DMS53 (cell line): ENCODE results near the gene CYP4V2.
"Not testable (repeated sequence)": the region's sequence is repeated elsewhere in the genome, so short reads cannot be mapped to it uniquely, and the experiment has no call there.

ENCODE experiments used
- DNase-seq: peaks from one replicate; lab custom pipeline; 2025; lab: John Stamatoyannopoulos, UW

Gene CYP4V2

DNA sequence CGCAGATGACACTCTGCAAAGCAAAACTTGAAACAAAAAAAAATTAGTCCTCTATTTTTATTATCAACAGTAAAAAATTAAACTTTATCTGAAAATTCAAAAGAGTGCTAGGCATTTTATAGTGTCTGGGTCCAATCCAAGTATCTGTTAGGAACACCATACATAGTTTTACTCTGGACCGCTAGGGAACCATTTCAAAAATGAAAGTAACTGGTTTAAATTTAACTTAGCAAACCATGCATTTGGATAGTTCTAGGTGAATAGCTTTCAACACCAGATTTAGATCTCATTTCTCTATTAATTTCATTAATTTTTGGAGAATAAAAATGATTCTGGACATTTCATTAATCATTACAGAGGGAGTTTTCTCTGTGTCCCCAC, 37.1 kb downstream of the CYP4V2 start:
- DNase-seq = no peak

DNA sequence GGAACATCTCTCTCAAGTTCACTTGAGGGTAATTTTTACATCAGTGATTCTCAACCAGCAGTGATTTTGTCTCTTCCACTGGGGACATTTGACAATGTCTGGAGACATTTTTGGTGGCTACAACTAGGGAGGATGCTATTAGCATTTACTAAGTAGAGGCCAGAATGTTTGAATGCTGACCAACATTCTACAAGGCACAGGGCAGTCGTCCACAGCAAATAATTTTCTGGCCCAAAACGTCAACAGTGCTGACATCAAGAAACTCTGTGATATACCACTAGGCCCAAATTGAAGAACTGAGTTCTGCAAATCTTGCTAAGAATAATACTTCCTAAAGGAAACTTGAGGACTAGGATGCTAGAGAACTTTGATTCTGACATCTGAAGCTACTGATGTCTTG, 43.0 kb downstream of the CYP4V2 start:
- no peak for DNase-seq

- no peak for DNase-seq
These were observed 44.8 kb downstream of the CYP4V2 start for GRCh38 chr4:186236126-186236525.

DNA sequence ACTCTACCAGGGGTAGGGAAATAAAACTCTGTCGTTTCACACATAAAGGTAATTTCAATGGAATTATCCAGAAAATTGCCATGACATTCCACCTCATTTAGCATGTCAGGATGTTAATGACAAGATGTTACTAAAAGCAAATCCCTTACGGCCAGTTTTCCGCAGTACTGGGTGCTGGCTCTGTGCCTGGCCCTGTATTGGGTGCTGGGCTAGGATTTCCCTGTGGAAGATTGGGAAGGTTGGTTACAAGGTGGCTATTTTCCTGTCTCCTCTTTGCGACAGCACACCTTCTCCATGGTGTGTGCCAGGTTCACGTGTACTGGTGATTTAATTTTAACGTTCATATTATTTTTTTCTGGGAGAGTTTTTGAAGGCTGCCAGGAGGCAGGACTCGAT, 49.1 kb downstream of the CYP4V2 start:
- no peak for DNase-seq

DNA sequence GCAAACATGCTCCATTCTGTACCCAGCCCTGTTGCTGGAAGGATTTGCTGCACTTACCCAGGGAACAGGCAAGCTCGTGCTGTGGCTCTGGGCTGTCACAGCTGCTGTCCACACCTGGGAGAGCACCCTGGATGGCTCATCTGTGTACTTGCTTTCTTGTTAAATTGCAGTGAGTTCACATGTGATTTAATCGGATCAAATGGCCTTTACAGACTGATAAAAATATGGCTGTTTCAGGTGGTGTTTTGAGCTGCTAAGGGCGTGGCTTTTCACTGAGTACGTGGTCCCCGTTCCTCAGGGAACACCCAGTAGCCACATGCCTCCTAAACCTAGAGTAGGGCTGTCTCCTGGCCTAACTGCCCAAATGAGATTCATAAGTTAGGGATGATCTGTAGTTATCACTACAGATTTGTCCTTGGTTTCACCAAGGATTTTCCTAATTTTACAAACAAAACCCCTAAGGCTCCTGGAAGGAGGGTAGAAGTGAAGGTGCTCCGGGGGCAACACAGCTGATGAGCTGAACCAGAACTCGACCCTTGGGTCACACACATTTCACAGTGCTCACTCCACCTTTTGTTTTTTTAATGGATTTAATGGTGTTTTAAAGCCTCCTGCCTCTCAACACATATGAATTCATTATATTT, 49.6 kb downstream of the CYP4V2 start:
- no peak for DNase-seq

DNA sequence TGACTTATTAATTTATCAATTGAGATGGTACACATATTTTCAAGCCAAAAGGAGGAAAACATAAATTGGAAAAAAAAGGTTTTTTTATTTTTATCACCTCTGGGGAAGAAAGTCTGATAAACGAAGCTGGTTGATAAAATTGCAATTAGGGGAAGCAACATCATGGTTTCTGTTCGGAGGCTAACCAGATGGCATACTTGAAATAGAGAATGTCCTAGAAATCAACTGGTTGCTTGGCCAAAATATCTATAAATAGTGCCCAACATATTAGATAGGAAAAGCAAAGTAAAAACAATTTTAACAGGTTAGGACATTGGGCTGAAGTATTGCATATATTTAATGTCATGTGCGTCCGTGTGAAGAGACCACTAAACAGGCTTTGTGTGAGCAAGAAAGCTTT, 50.2 kb downstream of the CYP4V2 start:
- no peak for DNase-seq

- not testable (repeated sequence) for DNase-seq
These were observed 50.7 kb downstream of the CYP4V2 start for GRCh38 chr4:186242031-186242430.

GRCh38 chr4:186243331-186243730, 52.0 kb downstream of the CYP4V2 start:
- no peak for DNase-seq

DNA sequence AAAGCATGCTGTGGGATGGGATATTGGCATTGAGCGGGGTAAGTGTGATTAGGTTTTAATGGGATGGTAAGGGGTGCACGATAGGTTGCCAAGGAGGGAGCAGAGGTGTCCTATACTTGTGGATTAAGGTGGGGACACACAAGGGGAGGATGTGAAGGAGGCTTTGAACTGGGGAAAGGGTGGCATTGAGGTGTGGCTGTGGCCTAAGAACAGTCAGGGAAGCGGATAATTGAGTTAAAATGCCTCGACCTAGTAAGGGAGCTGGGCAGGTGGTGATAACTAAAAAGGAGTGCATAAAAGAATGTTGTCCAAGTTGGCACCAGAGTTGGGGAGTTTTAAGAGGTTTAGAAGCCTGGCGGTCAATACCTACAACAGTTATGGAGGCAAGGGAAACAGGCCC, 53.5 kb downstream of the CYP4V2 start:
- no peak for DNase-seq

- not testable (repeated sequence) for DNase-seq
These were observed 55.8 kb downstream of the CYP4V2 start for GRCh38 chr4:186247062-186247752.

- no peak for DNase-seq
These were observed 57.3 kb downstream of the CYP4V2 start for GRCh38 chr4:186248643-186249042.

DNA sequence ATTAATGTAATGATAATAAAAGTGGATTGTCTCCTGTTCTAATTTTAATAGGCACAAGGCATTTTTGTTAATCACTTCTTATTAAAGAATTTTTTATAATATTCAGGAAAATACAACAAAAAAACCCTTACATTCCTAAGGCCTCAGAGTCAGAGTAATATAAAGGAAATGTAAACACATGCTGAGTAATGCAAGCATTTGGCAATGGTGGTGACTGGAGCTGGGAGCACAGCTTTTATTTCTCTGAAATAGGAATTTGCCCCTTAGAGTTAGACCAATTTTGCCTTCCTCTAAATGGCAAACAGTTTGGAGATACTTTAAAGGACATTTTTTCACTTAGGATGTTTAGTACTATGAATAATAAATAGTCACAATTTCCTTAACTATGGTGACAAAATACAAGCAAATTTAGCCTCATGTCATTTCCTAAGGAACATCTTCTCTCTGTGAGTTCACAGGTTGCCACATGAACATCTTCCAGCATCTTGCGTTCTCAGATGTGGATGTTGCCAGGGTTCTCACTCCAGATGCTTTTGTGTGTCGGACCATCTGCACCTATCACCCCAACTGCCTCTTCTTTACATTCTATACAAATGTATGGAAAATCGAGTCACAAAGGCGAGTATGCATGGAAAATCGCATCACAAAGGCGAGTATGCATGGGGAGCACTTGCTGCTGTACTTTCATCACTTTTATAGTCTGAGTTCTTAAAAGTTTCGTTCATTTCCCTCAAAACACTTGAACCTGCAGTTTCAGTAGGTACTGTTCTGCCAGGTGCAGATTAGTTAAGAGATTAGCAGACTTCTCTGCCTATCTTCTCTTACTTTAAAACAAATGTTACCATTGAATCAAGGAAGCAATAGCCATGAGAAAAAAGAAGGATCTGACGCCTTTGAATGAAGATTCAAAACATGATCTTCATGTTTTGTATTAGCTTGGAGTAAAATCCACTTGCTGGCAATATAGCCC, 58.7 kb downstream of the CYP4V2 start:
- no peak for DNase-seq

GRCh38 chr4:186250760-186251159, 59.4 kb downstream of the CYP4V2 start:
- DNase-seq = no peak

- no peak for DNase-seq
These were observed 63.8 kb downstream of the CYP4V2 start for GRCh38 chr4:186255122-186255521.

GRCh38 chr4:186258216-186258811, 66.9 kb downstream of the CYP4V2 start:
- DNase-seq = no peak

DNA sequence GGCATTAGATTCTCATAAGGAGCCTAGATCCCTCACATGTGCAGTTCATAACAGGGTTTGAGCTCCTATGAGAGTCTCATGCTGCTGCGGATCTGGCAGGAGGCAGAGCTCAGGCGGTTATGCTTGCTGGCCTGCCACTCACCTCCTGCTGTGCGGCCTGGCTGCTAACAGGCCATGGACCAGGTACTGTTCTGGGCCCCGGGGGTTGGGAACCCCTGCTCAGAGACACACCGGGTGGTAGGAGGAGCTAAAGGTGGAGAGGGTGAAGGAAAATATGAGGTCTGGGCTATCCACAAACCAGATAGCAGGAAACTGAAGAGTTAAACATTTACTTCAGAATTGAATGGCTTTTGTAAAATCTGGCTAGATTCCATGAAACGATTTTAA, 68.7 kb downstream of the CYP4V2 start:
- no peak for DNase-seq
